ENCODE measurements around the gene SPHK1. TPM values are rescaled to one million over a fixed set of nuclear protein-coding genes. Genes with fewer than 3 reads are reported as not detected.
A peak's percentile ranks its signal among the peaks of the same experiment; 100 is the strongest.

Gene SPHK1
- total and polyA plus RNA-seq, 2 donors (not counting 3 experiments of a cell fraction or from before 2014, with no cell fraction given) = 85.6 to 97.4 TPM

DNA sequence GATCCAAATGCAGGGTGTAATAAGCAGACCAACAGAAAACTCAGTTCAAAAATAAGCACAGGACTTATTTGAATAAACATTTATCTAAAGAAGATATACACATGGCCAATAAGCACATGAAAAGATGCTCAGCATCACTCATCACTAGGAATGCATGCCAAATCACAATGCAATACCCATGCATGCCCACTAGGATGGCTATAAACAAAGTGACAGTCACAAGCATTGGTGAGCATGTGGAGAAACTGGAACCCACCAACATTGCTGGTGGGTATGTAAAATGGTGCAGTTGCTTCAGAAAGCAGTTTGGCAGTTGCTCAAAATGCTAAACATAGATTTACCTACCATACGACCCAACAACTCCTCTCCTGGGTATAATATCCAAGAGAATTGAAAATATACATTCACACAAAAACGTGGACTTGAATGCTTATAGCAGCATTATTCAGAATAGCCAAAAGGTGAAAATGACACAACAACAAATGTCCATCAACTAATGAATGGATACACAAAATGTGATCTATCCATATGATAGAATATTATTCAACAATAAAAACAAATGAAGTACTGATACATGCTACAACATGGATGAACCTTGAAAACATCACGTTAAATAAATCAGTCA is 48.4 kb downstream of the SPHK1 start:
- POLR2A ChIA-PET = no interaction called here
- Histone ChIP-seq H3K27ac (ENCODE audit: insufficient read depth, low read depth, low read length) (no peak overlapping the region), H2AFZ (ENCODE audit: low read depth, low read length) (no peak overlapping the region), H3K36me3 (ENCODE audit: control insufficient read depth in 2 of 2, extremely low read depth in 1 of 2, insufficient read depth in 2 of 2, low read length in 2 of 2) (no peaks in the 10 kb centered on the region), H3K4me3 (replicated peaks in 1 of 3; ENCODE audit: insufficient read depth in 1 of 3, low read depth in 1 of 3, low read length in 3 of 3) (no peak overlapping the region), H3K27me3 (ENCODE audit: control insufficient read depth in 2 of 2, insufficient read depth in 2 of 2, low read length in 2 of 2) (no peaks in the 10 kb centered on the region), H3K9me1 (replicated peaks; ENCODE audit: control insufficient read depth, extremely low read depth, insufficient read depth, low read length) (no peaks in the 10 kb centered on the region), H3K79me2 (ENCODE audit: control insufficient read depth, insufficient read depth, low read length) (peaks cover 43% of the 10 kb centered on the region), H3K9me3 (replicated peaks; ENCODE audit: control insufficient read depth, insufficient read depth, low read length) (no peaks in the 10 kb centered on the region), H3K4me2 (ENCODE audit: insufficient read depth, low read length) (no peak overlapping the region), H3K9ac (replicated peaks; ENCODE audit: extremely low read depth, insufficient read depth, low read length) (no peak overlapping the region), H3K4me1 (ENCODE audit: control insufficient read depth, extremely low read depth, insufficient read depth, low read length) (peaks cover 9% of the 10 kb centered on the region), H4K20me1 (replicated peaks; ENCODE audit: control insufficient read depth, extremely low read depth, insufficient read depth, low read length) (no peaks in the 10 kb centered on the region)
- BruUV-seq (replicated peaks) = no TSS peak
- dilution Hi-C loops (cut with MboI; ENCODE audit: extremely low pct_ligation_motif_present, low sequenced_read_pairs) (loop anchor here (25.0 kb wide), 1 partner anchor 221 kb away; no protein-coding TSS in a partner anchor), intact Hi-C loops (cut with micrococcal nuclease) (no loop called here)
- CTCF ChIA-PET = no interaction called here
- FAIRE-seq (no peak), DNase-seq (ENCODE audit: low read depth, low spot score) (no peak)
- TF ChIP-seq POLR2AphosphoS5 (IDR thresholded peaks at IDR 0.05; ENCODE audit: insufficient read depth, low read depth, low read length) = no peak
- TF ChIP-seq, protein P1, sequence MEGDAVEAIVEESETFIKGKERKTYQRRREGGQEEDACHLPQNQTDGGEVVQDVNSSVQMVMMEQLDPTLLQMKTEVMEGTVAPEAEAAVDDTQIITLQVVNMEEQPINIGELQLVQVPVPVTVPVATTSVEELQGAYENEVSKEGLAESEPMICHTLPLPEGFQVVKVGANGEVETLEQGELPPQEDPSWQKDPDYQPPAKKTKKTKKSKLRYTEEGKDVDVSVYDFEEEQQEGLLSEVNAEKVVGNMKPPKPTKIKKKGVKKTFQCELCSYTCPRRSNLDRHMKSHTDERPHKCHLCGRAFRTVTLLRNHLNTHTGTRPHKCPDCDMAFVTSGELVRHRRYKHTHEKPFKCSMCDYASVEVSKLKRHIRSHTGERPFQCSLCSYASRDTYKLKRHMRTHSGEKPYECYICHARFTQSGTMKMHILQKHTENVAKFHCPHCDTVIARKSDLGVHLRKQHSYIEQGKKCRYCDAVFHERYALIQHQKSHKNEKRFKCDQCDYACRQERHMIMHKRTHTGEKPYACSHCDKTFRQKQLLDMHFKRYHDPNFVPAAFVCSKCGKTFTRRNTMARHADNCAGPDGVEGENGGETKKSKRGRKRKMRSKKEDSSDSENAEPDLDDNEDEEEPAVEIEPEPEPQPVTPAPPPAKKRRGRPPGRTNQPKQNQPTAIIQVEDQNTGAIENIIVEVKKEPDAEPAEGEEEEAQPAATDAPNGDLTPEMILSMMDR (IDR thresholded peaks at IDR 0.05; ENCODE audit: extremely low read depth in 1 of 2, insufficient read depth in 1 of 2, low read depth in 1 of 2, low read length in 2 of 2) = peak; percentile 22 to 54

DNA sequence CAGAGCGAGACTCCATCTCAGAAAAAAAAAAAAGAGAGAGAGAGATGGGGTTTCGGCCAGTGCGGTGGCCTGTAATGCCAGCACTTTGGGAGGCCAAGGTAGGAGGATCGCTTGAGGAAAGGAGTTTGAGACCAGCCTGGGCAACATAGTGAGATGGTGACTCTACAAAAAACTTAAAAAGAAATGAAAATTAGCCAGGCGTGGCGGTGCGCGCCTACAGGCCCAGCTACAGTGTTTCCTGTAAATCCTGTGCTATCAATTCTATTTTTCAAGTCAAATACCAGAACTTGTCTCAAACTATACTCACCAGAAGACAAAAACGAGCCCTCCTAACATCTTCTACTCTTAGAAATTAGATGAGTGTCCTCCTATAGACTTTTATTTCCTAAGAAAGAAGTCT is 49.3 kb downstream of the SPHK1 start:
- FAIRE-seq (no peak), DNase-seq (ENCODE audit: low read depth, low spot score) (no peak)
- no peak for TF ChIP-seq POLR2AphosphoS5 (IDR thresholded peaks at IDR 0.05; ENCODE audit: insufficient read depth, low read depth, low read length)
- TF ChIP-seq FOS (IDR thresholded peaks at IDR 0.05; ENCODE audit: borderline replicate concordance, insufficient read depth, low read length) = no peak
- no peak for TF ChIP-seq MYC (IDR thresholded peaks at IDR 0.05; ENCODE audit: low read depth, low read length)
- no peak for TF ChIP-seq JUN (IDR thresholded peaks at IDR 0.05; ENCODE audit: borderline replicate concordance, insufficient read depth, insufficient read length, low read depth)
- TF ChIP-seq POLR2A (IDR thresholded peaks at IDR 0.05; ENCODE audit: low read depth, low read length) = no peak
- no peak for TF ChIP-seq EZH2 (IDR thresholded peaks at IDR 0.05; ENCODE audit: borderline replicate concordance, low read depth, low read length, severe bottlenecking)
- TF ChIP-seq GATA2 (IDR thresholded peaks at IDR 0.05; ENCODE audit: insufficient read depth, insufficient read length, low read depth, low read length) = no peak
- TF ChIP-seq, protein P2, sequence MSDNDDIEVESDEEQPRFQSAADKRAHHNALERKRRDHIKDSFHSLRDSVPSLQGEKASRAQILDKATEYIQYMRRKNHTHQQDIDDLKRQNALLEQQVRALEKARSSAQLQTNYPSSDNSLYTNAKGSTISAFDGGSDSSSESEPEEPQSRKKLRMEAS (IDR thresholded peaks at IDR 0.05; ENCODE audit: insufficient read depth, insufficient read length) = no peak
- TF ChIP-seq, protein P1 (IDR thresholded peaks at IDR 0.05; ENCODE audit: extremely low read depth in 1 of 2, insufficient read depth in 1 of 2, low read depth in 1 of 2, low read length in 2 of 2) = no peak
- Histone ChIP-seq H3K4me1 (ENCODE audit: control insufficient read depth, extremely low read depth, insufficient read depth, low read length) (peaks cover under 1% of the 10 kb centered on the region), H4K20me1 (replicated peaks; ENCODE audit: control insufficient read depth, extremely low read depth, insufficient read depth, low read length) (no peaks in the 10 kb centered on the region), H3K9ac (replicated peaks; ENCODE audit: extremely low read depth, insufficient read depth, low read length) (no peak overlapping the region), H3K4me2 (ENCODE audit: insufficient read depth, low read length) (no peak overlapping the region), H3K36me3 (ENCODE audit: control insufficient read depth in 2 of 2, extremely low read depth in 1 of 2, insufficient read depth in 2 of 2, low read length in 2 of 2) (no peaks in the 10 kb centered on the region), H3K79me2 (ENCODE audit: control insufficient read depth, insufficient read depth, low read length) (peaks cover 46% of the 10 kb centered on the region), H2AFZ (ENCODE audit: low read depth, low read length) (no peak overlapping the region), H3K9me1 (replicated peaks; ENCODE audit: control insufficient read depth, extremely low read depth, insufficient read depth, low read length) (no peaks in the 10 kb centered on the region), H3K9me3 (replicated peaks; ENCODE audit: control insufficient read depth, insufficient read depth, low read length) (no peaks in the 10 kb centered on the region), H3K27me3 (ENCODE audit: control insufficient read depth in 2 of 2, insufficient read depth in 2 of 2, low read length in 2 of 2) (no peaks in the 10 kb centered on the region), H3K4me3 (replicated peaks in 1 of 3; ENCODE audit: insufficient read depth in 1 of 3, low read depth in 1 of 3, low read length in 3 of 3) (no peak overlapping the region), H3K27ac (ENCODE audit: insufficient read depth, low read depth, low read length) (no peak overlapping the region)
- BruUV-seq (replicated peaks) = no TSS peak
- intact Hi-C loops (cut with micrococcal nuclease) = no loop called here
- ChIA-PET POLR2A (no interaction called here), CTCF (no interaction called here)
- dilution Hi-C loops (cut with MboI; ENCODE audit: extremely low pct_ligation_motif_present, low sequenced_read_pairs) = loop anchor here (25.0 kb wide), 1 partner anchor 221 kb away; no protein-coding TSS in a partner anchor

Measured in endothelial cell of umbilical vein (primary cell).